T-helper 2 cell treated with Interferon-gamma antibody and Interleukin-4, amounts not matched to agents 100 ng/mL and 5 ng/mL, for 36 hours (primary cell): Measurements from ENCODE around the gene NUMB. TPM values are rescaled to one million over a fixed set of nuclear protein-coding genes. Genes with fewer than 3 reads are reported as not detected.

Experiments used
- intact Hi-C: fragments of 100-400 bp; cut with micrococcal nuclease; formaldehyde crosslinking; loops from one replicate; pipeline ENCODE4 v1.15.1; 2023
- total RNA-seq: library from RNA; stranded (reverse); gene quantifications from 2 replicates; pipeline ENCODE4 v1.2.3, GENCODE V29; 2022

The NUMB gene
- total RNA-seq, 1 donor from 2014 or later: 45.0 TPM

GRCh38 chr14:73293782-73294781 is 164.3 kb downstream of the NUMB start:
- intact Hi-C loops: no loop called here

- intact Hi-C loops: no loop called here
Observed at GRCh38 chr14:73290279-73290678, 168.1 kb downstream of the NUMB start.

- intact Hi-C loops: no loop called here
Observed at GRCh38 chr14:73289729-73290128, 168.6 kb downstream of the NUMB start.

GRCh38 chr14:73289308-73289707 is 169.0 kb downstream of the NUMB start:
- intact Hi-C loops: no loop called here

- intact Hi-C loops: no loop called here
Observed at GRCh38 chr14:73287071-73287470, 171.3 kb downstream of the NUMB start.

- intact Hi-C loops: no loop called here
Observed at GRCh38 chr14:73286598-73286997, 171.7 kb downstream of the NUMB start.

GRCh38 chr14:73285979-73286378 is 172.4 kb downstream of the NUMB start:
- intact Hi-C loops: no loop called here

GRCh38 chr14:73283608-73284379 is 174.6 kb downstream of the NUMB start:
- intact Hi-C loops: no loop called here

GRCh38 chr14:73280903-73281302 is 177.4 kb downstream of the NUMB start:
- intact Hi-C loops: no loop called here

- intact Hi-C loops: no loop called here
Observed at GRCh38 chr14:73277376-73277775, 181.0 kb downstream of the NUMB start.

- intact Hi-C loops: no loop called here
Observed at GRCh38 chr14:73276836-73277235, 181.5 kb downstream of the NUMB start.

GRCh38 chr14:73273799-73274198 is 184.5 kb downstream of the NUMB start:
- intact Hi-C loops: no loop called here

GRCh38 chr14:73272393-73272792 is 186.0 kb downstream of the NUMB start:
- intact Hi-C loops: no loop called here

GRCh38 chr14:73269729-73270531 is 188.4 kb downstream of the NUMB start:
- intact Hi-C loops: no loop called here

GRCh38 chr14:73267474-73267873 is 190.9 kb downstream of the NUMB start:
- intact Hi-C loops: no loop called here

- intact Hi-C loops: no loop called here
Observed at GRCh38 chr14:73266317-73266716, 192.0 kb downstream of the NUMB start.

- intact Hi-C loops: no loop called here
Observed at GRCh38 chr14:73265721-73266046, 192.7 kb downstream of the NUMB start.

- intact Hi-C loops: no loop called here
Observed at GRCh38 chr14:73264885-73265720, 193.2 kb downstream of the NUMB start.

GRCh38 chr14:73264080-73264884 is 194.1 kb downstream of the NUMB start:
- intact Hi-C loops: no loop called here

GRCh38 chr14:73263606-73264005 is 194.7 kb downstream of the NUMB start:
- intact Hi-C loops: no loop called here
